ENCODE measurements around the gene NDUFAF8.

The NDUFAF8 gene

GRCh38 chr17:81277946-81278693 lies 39.0 kb downstream of the NDUFAF8 start:
- no peak for DNase-seq
- no peak overlapping the region for H3K4me3 ChIP-seq (ENCODE audit: low read depth, low read length)
- H3K36me3 ChIP-seq: peaks cover 6% of the 10 kb centered on the region; the same call in 1 of the 2 replicates

GRCh38 chr17:81278831-81279230 lies 39.7 kb downstream of the NDUFAF8 start:
- Histone ChIP-seq H3K36me3 (peaks cover 6% of the 10 kb centered on the region; the same call in 1 of the 2 replicates), H3K4me3 (ENCODE audit: low read depth, low read length) (no peak overlapping the region), H3K4me1 (peaks cover 13% of the 10 kb centered on the region), H3K27me3 (no peaks in the 10 kb centered on the region), H3K9me3 (no peaks in the 10 kb centered on the region)
- no peak for TF ChIP-seq CTCF (IDR thresholded peaks at IDR 0.05; ENCODE audit: low read depth, low read length)
- DNase-seq: no peak

More at GRCh38 chr17:81277946-81278693, 39.0 kb downstream of the NDUFAF8 start:
- H3K9me3 ChIP-seq: no peaks in the 10 kb centered on the region
- peaks cover 13% of the 10 kb centered on the region for H3K4me1 ChIP-seq
- no peaks in the 10 kb centered on the region for H3K27me3 ChIP-seq
- no peak for TF ChIP-seq CTCF (IDR thresholded peaks at IDR 0.05; ENCODE audit: low read depth, low read length)

GRCh38 chr17:81279278-81280275 lies 40.5 kb downstream of the NDUFAF8 start:
- Histone ChIP-seq H3K36me3 (peaks cover 6% of the 10 kb centered on the region; the same call in 1 of the 2 replicates), H3K4me1 (peaks cover 13% of the 10 kb centered on the region), H3K9me3 (no peaks in the 10 kb centered on the region), H3K4me3 (ENCODE audit: low read depth, low read length) (no peak overlapping the region), H3K27me3 (no peaks in the 10 kb centered on the region)
- TF ChIP-seq CTCF (IDR thresholded peaks at IDR 0.05; ENCODE audit: low read depth, low read length): no peak
- DNase-seq: no peak

- Histone ChIP-seq H3K4me1 (peaks cover 13% of the 10 kb centered on the region), H3K9me3 (no peaks in the 10 kb centered on the region), H3K27me3 (no peaks in the 10 kb centered on the region), H3K36me3 (peaks cover 3% of the 10 kb centered on the region; the same call in 1 of the 2 replicates), H3K4me3 (ENCODE audit: low read depth, low read length) (no peak overlapping the region)
- no peak for DNase-seq
- TF ChIP-seq CTCF (IDR thresholded peaks at IDR 0.05; ENCODE audit: low read depth, low read length): no peak
Measured at GRCh38 chr17:81280571-81280970, 41.5 kb downstream of the NDUFAF8 start.

GRCh38 chr17:81282141-81282540 lies 43.0 kb downstream of the NDUFAF8 start:
- H3K9me3 ChIP-seq: no peaks in the 10 kb centered on the region
- H3K4me3 ChIP-seq (ENCODE audit: low read depth, low read length): no peak overlapping the region
- TF ChIP-seq CTCF (IDR thresholded peaks at IDR 0.05; ENCODE audit: low read depth, low read length): no peak
- DNase-seq: no peak
- no peaks in the 10 kb centered on the region; the same call in 1 of the 2 replicates for H3K36me3 ChIP-seq
- H3K4me1 ChIP-seq: peaks cover 6% of the 10 kb centered on the region
- no peaks in the 10 kb centered on the region for H3K27me3 ChIP-seq
